ENCODE results near the gene PRRC1. TPM values are rescaled to one million over a fixed set of nuclear protein-coding genes. Genes with fewer than 3 reads are reported as not detected.

Gene PRRC1
- total RNA-seq, 1 experiment from 2014 or later: 77.9 TPM

GRCh38 chr5:127582773-127583370 is 65.4 kb downstream of the PRRC1 start:
- ATAC-seq (no peak), DNase-seq (ENCODE audit: low spot score) (no peak)
- no peak overlapping the region for H3K27ac Mint-ChIP-seq
- H3K9me3 Mint-ChIP-seq: no peaks in the 10 kb centered on the region
- H3K36me3 Mint-ChIP-seq: no peaks in the 10 kb centered on the region
- ChIA-PET CTCF (no interaction called here), POLR2A (no interaction called here)
- no peaks in the 10 kb centered on the region for H3K27me3 Mint-ChIP-seq (ENCODE audit: low read depth)
- peaks cover 15% of the 10 kb centered on the region for H3K4me1 Mint-ChIP-seq
- H3K4me3 Mint-ChIP-seq: no peak overlapping the region
- TF ChIP-seq E2F5 (CRISPR knock-in tag; IDR thresholded peaks at IDR 0.05) (no peak), TEAD4 (CRISPR knock-in tag; IDR thresholded peaks at IDR 0.05) (no peak), ZMAT4 (CRISPR knock-in tag; IDR thresholded peaks at IDR 0.05) (no peak), FOXJ3 (CRISPR knock-in tag; IDR thresholded peaks at IDR 0.05; ENCODE audit: borderline replicate concordance) (no peak), SP1 (CRISPR knock-in tag; conservative IDR thresholded peaks at IDR 0.05) (no peak), SMAD3 (CRISPR knock-in tag; IDR thresholded peaks at IDR 0.05; ENCODE audit: borderline replicate concordance) (no peak), GRHL2 (CRISPR knock-in tag; IDR thresholded peaks at IDR 0.05; ENCODE audit: insufficient replicate concordance, severe bottlenecking) (no peak), IRF1 (CRISPR knock-in tag; IDR thresholded peaks at IDR 0.05) (no peak), ZNF416 (CRISPR knock-in tag; IDR thresholded peaks at IDR 0.05) (no peak), ZNF396 (CRISPR knock-in tag; IDR thresholded peaks at IDR 0.05; ENCODE audit: borderline replicate concordance) (no peak), ATF3 (CRISPR knock-in tag; conservative IDR thresholded peaks at IDR 0.05) (no peak)

- POLR2A ChIA-PET: no interaction called here
- H3K36me3 Mint-ChIP-seq: no peaks in the 10 kb centered on the region
- no peaks in the 10 kb centered on the region for H3K9me3 Mint-ChIP-seq
- H3K27ac Mint-ChIP-seq: no peak overlapping the region
- CTCF ChIA-PET: no interaction called here
- no peak for ATAC-seq
- peaks cover 18% of the 10 kb centered on the region for H3K4me1 Mint-ChIP-seq
- no peak overlapping the region for H3K4me3 Mint-ChIP-seq
- no peaks in the 10 kb centered on the region for H3K27me3 Mint-ChIP-seq (ENCODE audit: low read depth)
- no peak for TF ChIP-seq ZNF138 (CRISPR knock-in tag; conservative IDR thresholded peaks at IDR 0.05)
- no peak for TF ChIP-seq NR1H2 (CRISPR knock-in tag; IDR thresholded peaks at IDR 0.05)
- no peak for TF ChIP-seq CREM (CRISPR knock-in tag; IDR thresholded peaks at IDR 0.05)
- TF ChIP-seq IRF2 (CRISPR knock-in tag; IDR thresholded peaks at IDR 0.05; ENCODE audit: borderline replicate concordance, low read depth): no peak
- TF ChIP-seq FOXP4 (CRISPR knock-in tag; IDR thresholded peaks at IDR 0.05): no peak
- TF ChIP-seq RORB (CRISPR knock-in tag; IDR thresholded peaks at IDR 0.05): no peak
- TF ChIP-seq TEAD4 (CRISPR knock-in tag; IDR thresholded peaks at IDR 0.05): no peak
- no peak for TF ChIP-seq GTF2I (CRISPR knock-in tag; conservative IDR thresholded peaks at IDR 0.05)
- no peak for TF ChIP-seq ZMAT4 (CRISPR knock-in tag; IDR thresholded peaks at IDR 0.05)
- TF ChIP-seq FOXP1 (CRISPR knock-in tag; IDR thresholded peaks at IDR 0.05; ENCODE audit: borderline replicate concordance): no peak
- no peak for TF ChIP-seq SMAD3 (CRISPR knock-in tag; IDR thresholded peaks at IDR 0.05; ENCODE audit: borderline replicate concordance)
- TF ChIP-seq ATF2 (CRISPR knock-in tag; IDR thresholded peaks at IDR 0.05; ENCODE audit: borderline replicate concordance, low read depth): no peak
- no peak for TF ChIP-seq USF2 (CRISPR knock-in tag; IDR thresholded peaks at IDR 0.05)
- no peak for TF ChIP-seq AR (CRISPR knock-in tag; IDR thresholded peaks at IDR 0.05)
- TF ChIP-seq CTCF (IDR thresholded peaks at IDR 0.05): no peak
- DNase-seq (ENCODE audit: low spot score): no peak
Measured at GRCh38 chr5:127583866-127584265, 66.4 kb downstream of the PRRC1 start.
